HG03175 (cell line): ENCODE data around the gene IFI27L1.
A peak's percentile ranks its signal among the peaks of the same experiment; 100 is the strongest.

Source experiments
- ATAC-seq: cut with Tn5 transposase; IDR thresholded peaks from one replicate; pipeline ENCODE4 v1.9.1; 2021; ENCODE audit warnings: mild to moderate bottlenecking, moderate library complexity; ENCODE audit not compliant: unreplicated experiment

The IFI27L1 gene

DNA sequence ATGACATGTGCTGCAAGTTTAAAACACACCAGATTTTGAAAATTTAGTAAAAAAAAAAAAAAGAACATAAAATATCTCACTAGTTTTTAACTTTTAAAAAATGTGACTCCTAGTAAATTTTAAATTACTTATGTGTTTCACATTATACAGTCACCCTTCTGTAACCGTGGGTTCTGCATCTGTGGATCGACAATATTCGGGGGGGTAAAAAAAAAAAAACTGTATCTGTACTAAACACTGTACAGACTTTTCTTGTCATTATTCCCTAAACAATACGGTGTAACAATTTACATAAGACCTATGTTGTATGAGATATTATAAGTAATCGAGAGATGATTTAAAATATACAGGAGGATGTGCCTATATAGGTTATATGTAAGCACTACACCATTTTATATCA lies 3.3 kb upstream of the IFI27L1 start:
- ATAC-seq: no peak

DNA sequence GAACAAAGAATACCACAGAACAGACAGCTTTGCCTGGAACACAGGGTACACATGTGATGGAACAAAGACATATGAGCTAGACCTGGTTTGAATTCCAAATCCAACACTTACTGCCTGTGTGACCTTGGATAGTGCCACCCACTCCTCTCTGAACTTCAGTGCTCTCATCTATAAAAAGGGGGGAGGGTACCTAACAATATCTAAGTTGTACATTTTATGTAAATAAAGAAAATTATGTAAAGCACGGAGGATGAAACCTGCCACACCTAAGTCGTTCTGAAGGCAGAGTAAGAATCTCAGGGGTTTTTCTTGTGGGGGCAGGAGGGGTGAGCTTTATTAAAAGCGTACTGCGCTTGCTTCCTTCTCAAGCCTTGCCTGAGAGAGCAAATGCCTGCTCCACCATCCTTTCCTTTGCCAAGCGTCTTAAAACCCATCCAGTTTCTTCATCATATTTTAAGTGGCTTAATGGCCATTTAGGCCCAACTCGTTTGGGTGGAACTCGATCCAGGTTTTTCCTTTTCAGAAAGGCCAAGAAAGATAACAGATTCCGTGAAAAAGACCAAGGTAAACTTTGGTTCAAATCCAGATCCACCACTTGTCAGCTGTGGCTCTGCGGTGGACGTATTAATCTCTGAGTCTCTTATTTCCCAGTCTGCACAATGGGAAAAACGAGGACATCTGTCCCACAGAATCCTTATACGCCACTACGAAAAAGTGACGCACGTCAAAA lies 1.1 kb upstream of the IFI27L1 start:
- ATAC-seq: no peak

DNA sequence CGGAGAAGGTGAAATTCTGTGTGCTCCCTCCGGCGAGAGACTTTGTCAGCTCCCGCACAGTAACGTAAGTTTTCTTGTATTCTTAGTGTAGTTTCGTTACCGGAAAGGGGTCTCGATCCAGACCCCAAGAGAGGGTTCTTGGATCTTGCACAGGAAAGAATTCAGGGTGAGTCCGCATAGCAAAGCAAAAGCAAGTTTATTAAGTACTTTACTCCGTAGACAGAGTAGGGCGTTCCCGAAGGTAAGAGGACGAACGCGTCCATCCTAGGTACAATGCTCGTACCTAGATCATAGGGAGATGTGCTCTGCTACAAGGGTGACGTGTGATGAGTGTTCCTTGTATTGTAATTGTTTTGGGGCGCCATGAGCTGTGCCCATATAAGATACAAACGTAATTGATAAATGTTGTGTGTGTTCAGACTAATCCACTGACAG lies 293 bp downstream of the IFI27L1 start:
- ATAC-seq: peak; percentile 40

DNA sequence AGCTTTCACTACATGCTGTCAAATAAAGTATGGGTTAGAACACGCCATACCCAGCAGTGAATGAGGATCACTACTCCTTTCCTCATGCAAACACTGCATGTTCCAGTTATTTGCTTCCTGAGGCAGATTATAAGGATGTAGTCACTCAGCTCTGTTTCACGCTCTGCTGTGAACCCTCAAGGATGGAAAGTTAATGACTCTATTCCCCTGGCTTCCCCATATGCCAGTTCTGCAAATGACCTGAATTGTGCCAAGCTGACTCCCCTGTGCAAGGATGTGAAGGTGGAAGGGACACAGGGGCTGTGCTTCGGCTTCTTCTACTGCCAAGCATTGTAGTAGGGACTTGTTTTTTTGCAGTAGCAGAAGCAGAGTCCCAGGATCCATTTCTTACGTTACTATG lies 6.8 kb downstream of the IFI27L1 start:
- no peak for ATAC-seq

DNA sequence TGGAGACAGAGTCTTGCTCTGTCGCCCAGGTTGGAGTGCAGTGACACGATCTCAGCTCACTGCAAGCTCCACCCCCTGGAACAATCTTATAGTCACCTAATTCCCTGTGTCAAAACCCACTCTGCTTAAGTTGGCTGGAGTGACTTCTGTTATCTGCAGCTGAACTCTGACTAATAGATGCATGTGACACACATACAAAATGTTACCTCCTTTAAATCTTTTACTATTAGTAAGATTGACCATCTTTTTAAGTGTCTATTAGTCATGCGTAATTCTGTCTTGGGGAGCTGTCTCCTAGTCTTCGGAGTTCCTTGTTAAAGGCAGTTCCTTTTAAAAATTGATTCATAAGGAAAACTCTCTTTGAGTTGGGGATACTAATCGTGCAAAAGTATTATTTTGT lies 7.4 kb downstream of the IFI27L1 start:
- ATAC-seq: no peak

DNA sequence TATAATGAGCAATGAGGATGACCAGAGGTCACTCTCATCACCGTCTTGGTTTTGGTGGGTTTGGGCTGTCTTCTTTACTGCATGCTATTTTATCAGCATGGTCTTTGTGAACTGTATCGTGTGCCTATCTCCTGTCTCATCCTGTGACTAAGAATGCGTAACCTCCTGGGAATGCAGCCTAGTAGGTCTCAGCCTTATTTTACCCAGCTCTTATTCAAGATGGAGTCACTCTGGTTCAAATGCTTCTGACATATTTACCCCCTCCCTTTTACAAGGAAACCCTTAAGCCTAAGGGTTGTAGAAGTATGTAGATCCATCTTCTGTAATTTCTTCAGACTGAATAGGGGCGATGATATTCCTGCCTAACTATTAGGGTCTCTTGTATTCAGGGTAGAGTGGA lies 8.4 kb downstream of the IFI27L1 start:
- ATAC-seq: no peak

DNA sequence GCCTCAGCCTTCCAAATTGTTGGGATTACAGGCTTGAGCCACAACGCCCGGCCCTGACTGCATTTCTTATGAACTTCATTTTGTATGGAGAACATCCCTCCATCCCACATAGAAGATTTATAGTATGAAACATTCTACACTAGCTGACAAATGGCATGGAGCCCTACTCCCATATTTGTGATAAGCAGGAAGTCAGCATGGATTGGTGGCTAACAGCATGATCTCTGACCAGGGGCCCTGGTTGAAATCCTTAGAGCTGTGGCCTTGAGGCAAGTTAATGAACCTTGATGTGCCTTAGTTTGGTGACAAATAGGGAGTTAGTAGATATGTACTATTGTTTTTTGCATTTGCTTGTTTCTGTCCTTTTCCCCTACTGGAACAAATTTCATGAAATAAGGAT lies 12.3 kb downstream of the IFI27L1 start:
- no peak for ATAC-seq

DNA sequence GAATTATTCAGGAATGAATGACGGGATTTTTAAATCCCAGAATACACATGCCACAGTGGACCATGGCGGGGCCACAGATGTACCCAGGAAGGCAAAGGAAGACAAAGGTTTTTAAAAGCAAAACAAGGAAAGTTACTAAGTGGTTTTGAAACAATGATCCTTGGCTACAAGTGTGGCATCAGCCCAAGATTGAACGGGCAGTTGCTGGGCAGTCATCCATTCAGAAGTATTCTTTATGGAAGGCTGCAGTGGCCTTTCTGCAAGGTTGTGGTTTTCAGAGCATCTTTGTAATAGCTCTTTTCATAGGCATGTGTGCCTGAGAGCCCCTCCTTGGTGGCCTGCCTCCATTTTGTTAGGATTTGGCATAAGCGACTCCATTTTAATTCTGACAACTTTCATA lies 16.0 kb downstream of the IFI27L1 start:
- ATAC-seq: no peak

DNA sequence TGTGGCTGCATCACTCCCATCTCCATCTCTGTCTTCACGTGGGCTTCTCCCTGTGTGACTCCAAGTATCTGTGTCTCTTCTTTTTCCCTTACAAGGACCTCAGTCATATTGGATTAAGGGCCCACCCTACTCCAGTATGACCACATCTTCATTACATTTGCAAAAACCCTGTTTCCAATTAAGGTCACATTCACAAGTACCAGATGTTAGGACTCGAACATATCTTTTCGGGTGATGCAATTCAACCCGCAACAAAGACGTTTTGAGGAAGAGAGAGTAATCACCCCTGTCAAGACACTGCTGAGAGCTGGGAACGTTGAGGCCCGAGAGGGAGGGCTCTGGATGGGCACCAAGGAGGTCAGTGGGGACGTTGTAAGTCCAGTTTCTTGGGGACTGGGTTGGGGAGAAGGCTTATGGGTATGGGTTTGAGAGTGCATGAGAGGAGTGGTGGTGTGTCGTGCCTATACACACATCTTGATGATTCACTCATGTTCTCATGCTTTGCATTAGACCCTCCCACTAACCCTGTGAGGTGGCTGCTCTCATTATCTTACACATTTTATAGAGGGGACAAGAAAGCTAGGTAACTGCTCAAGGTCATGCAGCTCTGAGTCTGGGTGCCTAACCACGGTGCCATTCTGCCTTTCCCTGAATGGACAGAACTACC lies 17.3 kb downstream of the IFI27L1 start:
- ATAC-seq: no peak

DNA sequence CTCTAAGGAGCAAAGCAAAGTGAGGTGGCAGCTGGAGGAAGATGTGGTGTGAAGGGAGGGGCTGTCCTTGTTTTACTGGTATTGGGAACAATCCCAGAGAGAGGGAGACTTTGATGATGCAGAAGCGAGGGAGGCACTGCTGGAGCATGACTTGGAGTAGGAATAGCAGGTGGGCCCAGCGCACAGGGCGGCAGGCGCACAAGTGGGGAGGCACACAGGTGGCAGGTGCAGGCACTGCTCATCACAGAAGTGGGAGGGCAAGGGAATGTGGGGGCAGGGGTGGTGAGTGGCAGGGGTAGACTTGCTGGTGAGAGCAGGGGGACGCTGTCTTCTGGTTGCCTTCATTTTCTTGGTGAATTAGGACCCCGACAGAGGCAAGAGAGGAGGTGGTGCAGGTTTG lies 17.9 kb downstream of the IFI27L1 start:
- ATAC-seq: no peak

DNA sequence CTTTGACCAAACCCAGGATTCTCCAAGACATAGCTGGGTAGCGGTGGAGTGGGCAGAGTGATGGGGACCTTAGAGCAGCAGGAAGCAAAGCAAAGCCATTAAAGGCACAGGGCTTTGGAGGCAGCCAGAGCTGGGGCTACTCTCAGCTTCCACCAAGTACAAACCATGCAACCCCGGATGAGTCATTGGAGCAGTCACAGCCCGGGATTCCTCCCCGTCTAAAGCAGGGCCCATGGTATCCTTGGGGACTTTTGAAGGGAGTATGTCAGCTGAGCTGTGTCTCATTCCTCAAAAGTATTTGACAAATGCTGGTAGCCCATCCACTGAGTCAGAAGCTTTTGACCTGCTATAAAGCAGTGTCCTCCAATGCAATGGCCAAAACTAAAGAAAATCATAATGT lies 19.7 kb downstream of the IFI27L1 start:
- no peak for ATAC-seq

DNA sequence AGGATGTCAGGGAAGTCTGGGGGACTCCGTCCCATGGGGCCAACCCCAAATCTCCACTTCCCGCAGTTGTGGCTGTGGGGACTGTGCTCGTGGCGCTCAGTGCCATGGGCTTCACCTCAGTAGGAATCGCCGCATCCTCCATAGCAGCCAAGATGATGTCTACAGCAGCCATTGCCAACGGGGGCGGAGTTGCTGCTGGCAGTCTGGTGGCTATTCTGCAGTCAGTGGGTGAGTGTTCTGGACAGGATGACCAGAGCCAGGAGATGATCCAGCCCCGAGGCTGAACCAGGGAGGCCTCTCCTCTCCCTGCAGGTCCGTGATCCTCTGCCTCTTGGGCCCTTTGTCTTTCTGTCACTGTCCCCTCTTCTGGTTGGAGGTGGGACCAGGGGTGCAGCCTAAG lies 20.6 kb downstream of the IFI27L1 start:
- ATAC-seq: no peak

DNA sequence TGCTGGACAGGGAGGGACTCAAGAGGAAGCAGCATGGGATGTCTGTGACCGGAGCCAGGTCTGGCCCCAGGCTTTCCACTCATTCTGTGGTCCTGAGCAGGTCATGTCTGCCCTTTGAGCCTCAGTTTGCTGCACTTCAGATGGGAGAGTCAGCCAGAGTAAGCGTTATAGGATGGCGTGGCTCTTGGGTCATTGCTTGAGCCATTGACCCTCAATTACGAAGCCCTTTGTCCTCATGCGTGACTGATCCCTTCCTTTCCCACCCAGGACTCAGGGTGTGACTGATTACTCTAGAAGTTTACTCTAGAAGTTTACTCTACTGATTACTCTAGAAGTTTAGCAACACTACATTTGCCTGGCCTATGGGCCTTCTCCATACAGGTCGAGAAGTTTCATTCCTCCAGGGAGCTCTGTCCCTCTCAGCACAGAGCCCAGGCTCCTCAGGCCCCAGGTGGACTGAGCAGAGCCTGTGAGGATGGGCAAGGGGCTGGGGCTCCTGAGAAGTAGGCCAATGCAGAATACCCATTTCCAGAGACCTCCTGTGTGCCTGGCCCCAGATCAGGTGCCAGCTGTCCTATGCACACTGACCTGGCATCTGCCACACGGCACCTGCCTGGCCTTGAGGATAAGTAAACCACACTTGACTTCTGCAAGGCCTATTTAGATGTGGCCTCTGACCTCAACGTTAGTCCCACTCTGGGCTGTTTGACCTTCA lies 21.8 kb downstream of the IFI27L1 start:
- no peak for ATAC-seq

DNA sequence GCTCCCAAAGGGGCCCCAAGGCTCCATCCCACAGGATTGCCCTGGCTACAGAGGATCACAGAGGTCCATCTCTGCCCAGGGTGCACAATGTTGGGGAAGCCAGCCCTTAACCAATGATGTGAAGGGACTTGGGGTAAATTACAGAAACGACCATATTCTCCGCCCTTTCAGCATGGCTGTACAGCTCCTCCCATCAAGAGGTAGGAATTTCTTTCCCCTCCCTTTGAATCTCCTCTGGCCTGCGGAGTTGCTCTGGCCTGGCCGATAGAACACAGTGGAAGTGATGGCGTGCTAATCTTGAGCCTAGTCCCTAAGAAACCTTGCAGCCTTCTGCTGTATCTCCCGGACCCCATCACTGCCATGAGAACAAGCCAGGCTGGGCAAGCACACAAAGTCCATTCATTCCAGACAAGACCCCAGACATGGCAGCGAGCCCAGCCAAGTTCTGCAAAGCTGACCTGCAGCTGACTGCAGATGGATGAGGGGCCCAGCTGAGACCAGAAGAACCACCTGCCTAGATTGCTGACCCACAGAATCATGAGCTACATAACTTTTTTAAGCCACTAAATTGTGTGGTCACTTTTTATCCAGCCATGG lies 22.5 kb downstream of the IFI27L1 start:
- ATAC-seq: no peak

DNA sequence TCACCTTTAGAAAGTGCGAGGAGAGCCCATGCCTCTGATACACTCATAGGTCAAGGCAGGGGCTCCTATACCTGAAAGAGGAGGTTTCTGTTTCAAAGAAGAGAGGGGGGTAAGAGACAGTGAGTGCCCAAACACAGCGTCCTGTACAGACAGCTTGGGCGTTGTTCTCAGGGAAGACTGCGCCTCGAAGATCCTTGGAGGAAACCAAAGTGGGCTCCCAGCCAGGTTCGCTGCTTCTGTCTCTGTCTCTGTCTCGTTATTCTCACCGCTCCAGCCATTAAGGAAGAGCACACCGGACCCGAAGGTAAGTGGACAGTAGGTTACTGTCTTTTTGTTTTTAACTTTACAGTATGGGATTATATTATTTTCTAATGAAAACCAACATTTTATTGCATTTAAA lies 23.6 kb downstream of the IFI27L1 start:
- no peak for ATAC-seq

DNA sequence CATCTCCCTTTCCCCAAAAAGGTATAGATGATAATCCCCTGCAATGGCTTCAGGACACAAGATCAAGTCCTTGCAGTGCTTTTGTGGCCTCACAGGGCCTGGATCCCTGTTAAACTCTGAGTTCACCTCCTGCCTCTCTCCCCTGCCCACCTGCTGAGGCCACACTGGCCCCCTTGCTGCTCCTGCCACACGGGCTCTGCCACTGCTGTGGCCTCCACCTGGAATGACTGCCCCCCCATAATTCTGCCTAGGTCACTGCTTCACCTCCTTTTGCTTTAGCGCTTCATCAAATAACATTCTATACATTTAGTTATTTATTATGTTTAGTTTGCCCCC lies 28.8 kb downstream of the IFI27L1 start:
- no peak for ATAC-seq

DNA sequence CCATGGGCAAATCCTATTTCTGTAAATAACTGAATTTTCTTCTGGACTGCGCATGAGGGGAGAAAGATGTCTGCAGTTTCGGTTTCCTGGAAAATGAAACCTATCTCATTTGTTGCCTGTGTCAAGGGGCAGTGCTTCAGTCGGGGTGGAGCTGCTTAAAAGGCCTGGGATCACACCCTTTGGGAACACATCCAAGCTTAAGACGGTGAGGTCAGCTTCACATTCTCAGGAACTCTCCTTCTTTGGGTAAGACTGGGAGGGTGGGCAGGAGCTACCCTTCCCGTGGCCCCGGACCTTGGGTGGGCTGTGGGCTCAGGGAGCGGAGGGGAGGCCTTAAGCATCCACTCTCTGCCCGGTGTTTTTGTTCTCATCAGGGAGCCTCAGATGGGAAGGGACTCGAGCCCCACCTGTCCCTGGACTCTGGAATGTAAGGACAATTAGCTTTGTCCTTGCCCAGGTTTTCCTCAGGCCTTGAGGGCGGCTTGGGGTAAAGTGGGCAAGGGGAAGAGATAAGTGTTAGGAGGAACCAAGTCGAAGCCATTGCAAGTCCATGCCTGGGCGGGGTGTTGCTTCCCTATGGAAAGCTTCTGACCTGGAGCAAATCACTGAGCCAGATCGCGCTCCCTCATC lies 29.6 kb downstream of the IFI27L1 start, which contains the start of gene IFI27:
Gene IFI27 (plus strand): TSS at position 185 of the 630 bp plus-strand sequence.
- ATAC-seq: no peak

DNA sequence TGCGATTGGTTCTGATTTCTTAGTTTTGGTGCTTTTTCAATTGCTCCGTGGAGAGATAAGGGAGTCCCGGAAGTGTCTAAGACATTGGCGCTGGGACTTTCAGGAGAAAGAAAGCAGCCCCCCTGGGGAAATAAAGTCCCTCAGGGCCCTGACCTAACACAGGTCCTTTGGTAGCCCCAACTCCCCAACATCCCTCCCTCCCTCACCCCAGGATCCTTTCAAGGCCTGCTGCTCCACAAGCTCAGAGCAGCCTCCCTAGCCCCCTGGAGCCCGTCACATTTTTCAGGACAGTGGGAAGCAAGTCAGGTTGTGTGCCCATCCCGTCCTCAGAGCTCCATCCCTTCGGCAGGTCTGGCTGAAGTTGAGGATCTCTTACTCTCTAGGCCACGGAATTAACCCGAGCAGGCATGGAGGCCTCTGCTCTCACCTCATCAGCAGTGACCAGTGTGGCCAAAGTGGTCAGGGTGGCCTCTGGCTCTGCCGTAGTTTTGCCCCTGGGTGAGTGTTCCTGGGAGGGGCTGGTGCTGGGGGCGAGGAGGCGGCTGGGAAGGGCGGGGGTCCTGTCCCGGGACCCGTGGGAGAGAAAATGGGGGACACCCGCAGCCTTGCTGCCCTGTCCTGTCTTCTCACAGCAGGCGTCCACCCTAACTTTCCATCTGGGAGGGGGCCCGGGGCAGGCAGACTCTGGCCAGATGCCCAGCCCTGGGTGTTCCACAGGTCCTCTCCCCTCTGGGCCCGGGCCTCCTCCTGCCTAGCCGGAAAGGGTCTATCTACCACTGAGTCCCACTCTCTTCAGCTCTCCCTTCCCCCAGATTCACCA lies 30.4 kb downstream of the IFI27L1 start:
- ATAC-seq: no peak

DNA sequence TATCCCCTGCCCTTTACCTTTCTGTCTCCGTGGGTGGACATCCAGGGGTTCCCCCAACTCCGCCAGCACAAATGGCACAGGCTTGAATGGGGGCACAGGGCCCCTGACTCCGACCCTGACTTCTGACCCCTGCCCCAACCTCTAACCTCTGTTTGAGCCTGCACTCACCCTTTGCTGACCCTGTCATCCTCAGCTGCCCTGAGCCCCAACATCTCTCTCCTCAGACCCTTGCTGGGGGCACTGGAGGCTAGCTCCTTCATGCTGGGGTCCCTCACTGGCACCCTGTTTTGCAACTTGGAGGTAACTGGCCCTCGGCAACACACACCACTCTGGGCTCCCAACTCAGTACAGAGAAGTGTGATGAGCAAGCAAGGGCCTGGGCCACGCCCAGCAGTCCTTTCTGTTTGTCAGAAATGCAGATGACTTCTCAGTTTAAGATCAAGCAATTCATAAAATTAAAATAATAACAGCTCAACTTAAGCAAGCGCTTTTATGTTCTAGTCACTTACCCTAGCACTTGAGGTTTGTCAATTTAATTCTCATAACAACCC lies 31.5 kb downstream of the IFI27L1 start:
- no peak for ATAC-seq

DNA sequence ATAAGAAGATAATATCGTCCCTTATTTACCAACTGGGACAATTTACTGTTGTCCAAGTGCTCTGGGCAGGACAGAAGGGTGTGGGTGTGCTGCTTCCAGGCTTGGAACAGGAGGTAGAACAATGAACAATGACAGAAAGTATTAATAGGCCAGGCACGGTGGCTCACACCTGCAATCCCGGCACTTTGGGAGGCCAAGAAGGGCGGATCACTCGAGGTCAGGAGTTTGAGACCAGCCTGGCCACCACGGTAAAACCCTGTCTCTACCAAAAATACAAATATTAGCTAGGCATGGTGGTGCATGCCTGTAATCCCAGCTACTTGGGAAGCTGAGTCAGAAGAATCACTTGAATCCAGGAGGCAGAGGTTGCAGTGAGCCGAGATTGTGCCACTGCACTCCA lies 32.0 kb downstream of the IFI27L1 start:
- ATAC-seq: no peak
